22Rv1 (cell line): Measurements from ENCODE around the gene FKBP2.

Source experiments
- H3K27ac ChIP-seq: fragments of 450-650 bp; 2 replicates; pipeline ENCODE4 v1.5.1; 2017
- ZFX ChIP-seq: fragments of 450-650 bp; IDR thresholded peaks from 2 replicates; pipeline ENCODE4 v1.6.1; 2017; ENCODE audit warnings: antibody characterized with exemption, borderline replicate concordance
- TF ChIP-seq, protein P1 (sequence below): fragments of 450-650 bp; IDR thresholded peaks from 2 replicates; pipeline ENCODE4 v1.5.1; 2017; ENCODE audit warnings: mild to moderate bottlenecking

The FKBP2 gene

GRCh38 chr11:64284962-64285884, 44.3 kb downstream of the FKBP2 start, which contains the start of gene GPR137:
Gene GPR137, plus strand, starts transcription at chr11:64285848. Its CDS starts 677 bp downstream, at chr11:64286525.
- peak within 1 kb of the TSS; percentile 98 for H3K27ac ChIP-seq
- TF ChIP-seq, protein P1, sequence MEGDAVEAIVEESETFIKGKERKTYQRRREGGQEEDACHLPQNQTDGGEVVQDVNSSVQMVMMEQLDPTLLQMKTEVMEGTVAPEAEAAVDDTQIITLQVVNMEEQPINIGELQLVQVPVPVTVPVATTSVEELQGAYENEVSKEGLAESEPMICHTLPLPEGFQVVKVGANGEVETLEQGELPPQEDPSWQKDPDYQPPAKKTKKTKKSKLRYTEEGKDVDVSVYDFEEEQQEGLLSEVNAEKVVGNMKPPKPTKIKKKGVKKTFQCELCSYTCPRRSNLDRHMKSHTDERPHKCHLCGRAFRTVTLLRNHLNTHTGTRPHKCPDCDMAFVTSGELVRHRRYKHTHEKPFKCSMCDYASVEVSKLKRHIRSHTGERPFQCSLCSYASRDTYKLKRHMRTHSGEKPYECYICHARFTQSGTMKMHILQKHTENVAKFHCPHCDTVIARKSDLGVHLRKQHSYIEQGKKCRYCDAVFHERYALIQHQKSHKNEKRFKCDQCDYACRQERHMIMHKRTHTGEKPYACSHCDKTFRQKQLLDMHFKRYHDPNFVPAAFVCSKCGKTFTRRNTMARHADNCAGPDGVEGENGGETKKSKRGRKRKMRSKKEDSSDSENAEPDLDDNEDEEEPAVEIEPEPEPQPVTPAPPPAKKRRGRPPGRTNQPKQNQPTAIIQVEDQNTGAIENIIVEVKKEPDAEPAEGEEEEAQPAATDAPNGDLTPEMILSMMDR = no peak
- TF ChIP-seq ZFX = no peak

GRCh38 chr11:64285885-64286800, 45.2 kb downstream of the FKBP2 start:
- H3K27ac ChIP-seq = peak overlapping the region; percentile 98
- TF ChIP-seq, protein P1 = no peak
- TF ChIP-seq ZFX = no peak

DNA sequence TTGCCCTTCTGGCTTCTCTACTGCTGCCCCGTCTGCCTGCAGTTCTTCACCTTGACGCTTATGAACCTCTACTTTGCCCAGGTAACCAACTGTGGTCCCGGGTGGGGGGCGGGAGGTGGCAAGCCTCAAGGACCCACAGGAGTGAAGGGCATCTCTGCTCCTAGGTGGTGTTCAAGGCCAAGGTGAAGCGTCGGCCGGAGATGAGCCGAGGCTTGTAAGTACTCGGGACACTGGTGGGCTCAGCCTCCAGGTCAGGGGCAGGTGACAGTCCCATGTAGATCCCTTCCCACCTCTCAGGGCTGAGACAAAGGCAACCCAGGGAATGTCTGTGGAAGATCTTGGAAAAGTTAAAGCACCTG, 45.9 kb downstream of the FKBP2 start:
- peak overlapping the region; percentile 98 for H3K27ac ChIP-seq
- TF ChIP-seq, protein P1 = no peak
- no peak for TF ChIP-seq ZFX

- H3K27ac ChIP-seq = no peak overlapping the region
- TF ChIP-seq, protein P1 = no peak
- no peak for TF ChIP-seq ZFX
These were observed 46.9 kb downstream of the FKBP2 start for GRCh38 chr11:64287676-64288352.

DNA sequence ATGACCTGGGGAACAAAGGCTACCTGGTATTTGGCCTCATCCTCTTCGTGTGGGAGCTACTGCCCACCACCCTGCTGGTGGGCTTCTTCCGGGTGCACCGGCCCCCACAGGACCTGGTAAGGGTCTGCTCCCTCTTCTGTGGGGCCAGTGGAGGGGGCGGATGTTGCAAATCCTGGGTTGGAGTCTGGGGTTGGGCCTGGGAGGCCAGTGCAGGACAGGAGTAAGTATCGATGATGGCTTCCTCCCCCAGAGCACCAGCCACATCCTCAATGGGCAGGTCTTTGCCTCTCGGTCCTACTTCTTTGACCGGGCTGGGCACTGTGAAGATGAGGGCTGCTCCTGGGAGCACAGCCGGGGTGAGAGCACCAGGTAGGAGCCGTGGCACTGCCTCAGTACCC, 47.5 kb downstream of the FKBP2 start:
- TF ChIP-seq, protein P1 = no peak
- H3K27ac ChIP-seq = no peak overlapping the region

- TF ChIP-seq, protein P1 = no peak
- no peak for TF ChIP-seq ZFX
- H3K27ac ChIP-seq = no peak overlapping the region
These were observed 48.2 kb downstream of the FKBP2 start for GRCh38 chr11:64289002-64289564.
